Activated naive CD4-positive, alpha-beta T cell (primary cell): ENCODE results near the gene ARHGEF6.

Experiments
- DNase-seq, 4 experiments: peaks; one replicate each; lab custom pipeline; 2025; lab: John Stamatoyannopoulos, UW

Gene ARHGEF6

DNA sequence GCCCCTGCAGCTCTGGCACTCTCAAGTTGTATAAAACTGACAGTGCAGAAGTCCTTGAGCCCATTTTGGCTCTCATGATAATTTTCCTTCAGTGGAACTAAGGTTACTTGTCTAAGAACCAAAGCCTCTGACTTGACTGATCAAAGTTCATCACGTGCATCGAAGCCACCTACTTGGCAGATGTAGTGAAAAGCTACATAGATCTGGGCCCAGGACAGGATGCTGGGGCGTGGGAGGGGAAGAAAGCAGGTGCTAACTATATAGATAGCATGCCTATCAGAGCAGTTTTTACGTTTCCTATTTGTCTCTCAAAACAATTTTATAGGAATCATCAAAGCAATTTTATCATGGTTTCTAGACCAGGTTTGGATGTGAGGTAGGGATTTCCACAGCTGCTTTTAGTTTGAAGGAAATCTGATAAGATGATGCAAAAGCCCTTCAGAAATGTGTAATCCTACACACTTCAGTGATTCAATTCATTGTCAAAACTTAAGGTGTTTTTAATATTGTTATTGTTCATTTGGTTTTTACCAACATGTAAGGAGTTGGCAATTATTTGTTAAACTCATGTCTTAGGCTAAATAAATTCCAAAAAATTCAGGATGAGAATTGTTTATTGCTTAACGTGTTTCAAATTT, 134.0 kb downstream of the ARHGEF6 start:
- peak in 2 of 4 experiments; percentile 2 to 8 for DNase-seq

DNA sequence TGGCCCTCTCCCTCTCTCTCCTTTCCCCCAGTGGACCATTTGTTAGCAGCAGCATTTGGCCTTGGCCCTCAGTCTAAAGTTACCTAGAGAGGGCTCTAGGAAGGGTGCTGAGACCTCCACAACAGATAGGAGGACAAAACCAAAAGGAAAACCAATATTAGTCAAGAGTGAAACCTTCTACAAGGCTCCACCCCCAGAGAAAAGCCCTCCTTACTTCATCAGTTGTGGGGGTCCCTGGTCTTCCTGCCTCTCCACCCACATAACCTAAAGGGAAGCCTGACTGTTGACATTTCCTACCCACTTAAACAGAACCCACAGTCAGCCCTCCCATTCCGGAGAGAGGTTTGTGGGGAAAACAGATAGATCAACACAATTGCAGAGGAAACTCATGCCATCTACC, 137.5 kb downstream of the ARHGEF6 start:
- no peak for DNase-seq

DNA sequence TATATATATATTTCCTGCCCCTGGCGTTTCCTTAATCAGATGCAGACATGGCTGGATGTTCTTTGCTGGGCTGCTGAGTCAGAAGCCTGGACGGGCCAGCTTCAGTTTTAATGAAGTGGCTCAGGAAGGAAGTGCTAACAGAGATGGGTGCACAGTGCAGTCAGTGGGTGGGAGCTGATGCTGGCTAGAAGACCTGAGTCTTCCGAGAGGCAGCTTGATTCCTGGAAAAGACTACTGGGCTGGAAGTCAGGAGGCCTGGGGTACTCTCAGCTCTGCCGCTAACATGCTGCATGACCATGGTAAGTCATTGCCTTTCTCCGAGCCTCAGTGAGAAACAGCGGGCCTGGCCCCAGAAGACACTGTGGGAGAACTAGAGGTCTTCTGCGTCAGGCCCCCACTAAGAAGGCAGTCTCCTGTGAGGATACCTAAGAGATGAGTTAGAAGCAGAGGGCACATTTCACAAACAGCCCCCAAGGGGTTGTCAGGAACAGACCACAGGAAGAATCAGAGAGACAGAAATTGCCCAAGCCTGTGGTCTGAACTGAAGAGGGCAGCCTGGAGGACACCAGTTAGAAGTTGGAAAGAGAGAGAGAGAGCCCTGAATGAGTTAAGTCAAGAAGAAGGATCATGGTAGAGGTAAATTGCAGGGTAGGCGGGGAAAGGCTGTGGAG, 141.1 kb downstream of the ARHGEF6 start:
- DNase-seq = no peak

DNA sequence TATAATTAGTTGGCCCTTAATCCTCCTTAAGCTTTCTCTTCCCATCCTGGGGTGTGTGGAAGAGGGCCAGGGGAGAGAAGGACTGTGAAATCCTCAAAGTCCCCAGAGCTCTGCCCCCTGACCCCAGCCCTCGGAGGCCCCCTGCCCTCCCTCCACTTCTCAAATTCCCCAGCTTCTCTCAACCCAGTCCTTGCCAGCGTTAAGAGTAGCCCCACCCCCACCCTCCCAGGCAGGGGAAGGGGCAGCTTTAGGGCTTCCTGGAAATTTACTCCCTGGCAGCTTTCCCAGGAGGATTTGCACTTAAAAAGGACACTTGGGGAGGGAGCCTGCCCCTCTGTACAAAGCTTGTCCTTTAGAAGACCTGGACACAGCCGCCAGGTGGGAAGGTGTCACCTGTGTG, 144.6 kb downstream of the ARHGEF6 start:
- no peak for DNase-seq

DNA sequence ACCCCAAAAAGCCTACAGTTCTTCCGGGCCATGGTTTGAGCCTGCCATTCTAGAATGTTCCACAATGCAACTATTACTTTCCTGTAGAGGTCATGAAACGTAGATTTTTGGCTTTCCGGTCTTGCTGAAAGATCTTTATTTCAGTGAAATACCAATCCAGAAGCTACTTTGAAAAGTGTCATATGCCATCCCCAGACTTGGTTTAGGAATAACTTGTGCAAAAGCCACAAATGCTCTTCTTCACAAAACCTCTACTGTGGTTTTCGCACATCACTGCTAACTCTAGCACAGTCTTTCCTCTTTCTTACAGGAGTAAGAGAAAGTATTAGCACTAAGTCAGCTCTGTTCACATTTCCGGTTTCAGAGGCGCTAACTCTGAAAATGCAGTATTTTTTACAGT, 145.5 kb downstream of the ARHGEF6 start:
- DNase-seq = no peak

DNA sequence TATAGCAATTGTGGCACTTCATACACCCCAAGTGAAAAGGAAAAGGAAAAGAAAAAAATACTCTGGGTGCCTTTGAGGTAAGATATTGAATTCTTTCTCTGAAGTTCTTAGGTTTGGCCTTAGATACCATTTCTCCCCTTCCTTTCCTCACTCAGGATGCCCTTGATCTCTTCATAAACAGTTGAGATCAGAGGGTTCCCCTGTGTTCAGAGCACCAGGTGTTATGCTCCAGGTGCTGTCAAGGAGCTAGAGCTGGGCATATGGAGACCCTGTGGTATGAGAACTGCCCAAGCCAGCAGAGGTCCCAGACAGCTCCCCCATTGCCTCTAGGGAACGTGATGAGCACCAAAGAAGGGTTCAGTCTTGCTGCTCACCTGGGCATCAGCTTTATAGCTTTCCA, 149.9 kb downstream of the ARHGEF6 start:
- no peak for DNase-seq

DNA sequence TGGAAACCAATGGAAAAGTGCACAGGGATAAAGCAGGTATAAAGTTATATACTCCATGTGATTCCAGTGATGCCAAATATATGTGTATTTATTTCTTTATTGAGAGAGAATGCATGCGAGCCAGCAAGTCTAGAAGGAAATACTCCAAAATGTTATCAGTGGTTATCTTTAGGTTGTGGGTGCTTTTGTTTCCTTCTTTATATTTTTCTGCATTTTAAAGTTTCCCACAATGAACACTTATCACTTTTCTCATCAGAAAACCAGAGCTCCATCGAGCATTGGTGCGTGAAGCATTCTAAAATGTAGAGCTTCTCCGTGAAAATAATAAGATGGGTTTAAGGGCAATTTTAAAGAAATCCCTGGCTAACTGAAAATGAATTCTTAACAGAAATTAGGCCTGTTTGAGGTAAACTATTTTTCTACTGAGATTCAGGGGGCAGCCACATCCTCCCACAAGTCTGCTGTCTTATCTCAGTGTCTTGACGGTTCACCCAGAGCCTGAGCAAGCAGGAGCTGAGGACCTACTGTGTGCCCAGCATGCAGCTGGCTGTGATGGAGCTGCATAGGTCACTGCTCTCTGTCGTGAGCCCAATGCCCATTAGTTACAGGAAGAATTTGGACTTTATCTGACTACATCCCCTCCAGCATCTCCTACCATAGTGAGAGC, 151.5 kb downstream of the ARHGEF6 start:
- DNase-seq = no peak

DNA sequence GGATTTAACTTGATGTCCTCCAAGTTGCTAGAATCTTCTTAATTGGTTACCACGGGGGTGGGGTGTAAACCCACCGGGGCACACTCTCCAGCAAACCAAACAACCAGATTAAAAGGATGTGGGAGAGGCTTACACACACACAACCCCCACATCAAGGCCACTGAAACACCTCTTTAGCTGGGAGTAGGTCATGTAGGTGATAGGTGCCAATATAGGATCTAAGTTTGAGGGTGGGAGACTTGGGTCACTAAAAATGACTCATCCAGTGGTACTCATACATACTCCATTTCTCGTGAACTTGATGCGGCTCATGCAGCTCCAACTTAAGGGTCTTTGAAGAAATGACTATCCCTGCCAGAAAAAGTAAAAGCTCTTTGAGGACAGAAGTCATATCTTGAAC, 153.3 kb downstream of the ARHGEF6 start:
- DNase-seq = no peak

DNA sequence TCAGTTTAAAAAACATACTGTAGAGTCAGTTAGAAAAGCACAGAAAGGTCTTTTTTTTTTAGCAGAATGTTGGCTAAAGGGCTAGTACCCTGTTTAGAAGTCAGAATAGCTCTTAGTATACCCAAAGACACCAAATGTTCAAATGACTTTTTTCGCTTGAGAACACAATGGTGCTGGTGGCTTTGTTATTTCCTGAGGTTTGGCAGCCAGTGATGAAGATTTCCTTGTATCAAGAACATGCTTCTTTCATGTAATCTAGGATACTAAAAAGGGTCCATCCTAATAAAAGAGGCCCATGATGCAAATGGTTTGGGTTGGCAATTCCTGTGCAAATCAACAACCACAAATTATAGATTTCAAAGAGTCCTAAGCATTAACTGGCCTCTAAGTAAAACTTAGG, 153.8 kb downstream of the ARHGEF6 start:
- no peak for DNase-seq

DNA sequence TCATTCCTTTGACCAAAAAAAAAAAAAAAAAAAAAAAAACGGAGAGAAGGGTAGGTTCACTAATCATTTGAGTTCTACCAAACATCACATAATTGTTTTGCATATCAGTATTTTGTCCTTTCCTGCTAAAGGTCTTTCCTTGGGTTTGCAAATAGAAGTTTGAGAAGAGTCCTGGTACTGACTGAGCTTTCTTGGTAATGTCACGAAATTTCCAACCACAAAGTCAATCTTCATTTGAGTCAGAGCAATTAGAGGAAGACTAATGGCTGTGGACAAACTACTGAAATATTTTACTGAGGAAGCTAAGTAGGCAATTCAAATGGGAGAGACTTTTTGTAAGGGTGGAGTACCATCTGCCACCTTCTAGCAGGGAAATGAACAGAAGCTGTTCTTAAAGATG, 154.5 kb downstream of the ARHGEF6 start:
- DNase-seq = no peak

DNA sequence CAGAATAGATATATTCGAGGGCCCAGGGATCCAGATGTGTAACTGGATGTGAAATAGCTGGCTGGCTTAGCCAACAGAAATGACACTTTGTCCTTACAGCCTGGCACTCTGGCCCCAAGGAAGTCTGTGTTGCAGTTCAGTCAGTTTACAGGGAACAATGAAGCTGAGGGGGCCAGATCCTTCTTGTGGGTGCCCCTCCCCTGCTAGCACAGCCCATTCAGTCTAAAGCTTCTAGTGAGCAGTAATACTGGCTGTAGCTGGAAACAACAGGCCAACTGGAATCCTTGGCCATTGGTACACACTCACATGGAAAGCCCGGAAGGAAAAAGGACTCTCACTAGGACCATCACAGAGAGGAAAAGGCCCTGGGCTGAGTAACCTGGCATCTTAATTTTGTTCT, 155.5 kb downstream of the ARHGEF6 start:
- no peak for DNase-seq

DNA sequence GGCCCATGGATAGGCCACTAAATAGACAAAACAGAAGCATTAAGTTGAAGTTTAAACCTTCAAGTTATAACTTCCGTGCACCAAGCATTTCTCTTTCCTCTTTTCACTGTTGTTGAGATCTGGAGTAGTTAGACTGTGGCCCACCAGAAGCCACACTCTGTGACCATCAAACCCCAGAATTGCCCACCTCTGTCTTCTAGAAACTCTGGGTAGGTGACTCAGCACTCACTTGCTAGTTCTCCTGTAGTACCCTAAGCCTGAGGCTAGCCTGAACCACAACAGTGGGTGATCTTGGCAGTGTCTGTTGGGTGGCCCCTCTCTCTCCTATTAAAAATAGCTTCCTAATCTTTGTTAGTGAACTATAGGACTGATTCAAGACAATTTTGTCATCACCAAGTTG, 157.3 kb downstream of the ARHGEF6 start:
- no peak for DNase-seq

DNA sequence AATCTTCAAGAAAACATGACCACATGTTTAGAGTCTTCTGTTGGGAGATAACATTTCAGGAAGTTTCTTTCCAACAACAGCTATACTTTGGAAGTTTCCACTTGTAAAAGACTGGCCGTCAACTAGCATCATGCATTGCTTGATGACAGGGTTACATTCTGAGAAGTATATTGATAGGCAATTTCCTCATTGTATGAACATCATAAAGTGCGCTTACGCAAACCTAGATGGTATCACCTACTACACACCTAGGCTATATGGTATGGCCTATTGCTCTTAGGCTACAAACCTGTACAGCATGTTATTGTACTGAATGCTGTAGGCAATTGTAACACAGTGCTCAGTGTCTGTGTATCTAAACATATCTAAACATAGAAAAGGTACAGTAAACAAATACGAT, 158.2 kb downstream of the ARHGEF6 start:
- no peak for DNase-seq

DNA sequence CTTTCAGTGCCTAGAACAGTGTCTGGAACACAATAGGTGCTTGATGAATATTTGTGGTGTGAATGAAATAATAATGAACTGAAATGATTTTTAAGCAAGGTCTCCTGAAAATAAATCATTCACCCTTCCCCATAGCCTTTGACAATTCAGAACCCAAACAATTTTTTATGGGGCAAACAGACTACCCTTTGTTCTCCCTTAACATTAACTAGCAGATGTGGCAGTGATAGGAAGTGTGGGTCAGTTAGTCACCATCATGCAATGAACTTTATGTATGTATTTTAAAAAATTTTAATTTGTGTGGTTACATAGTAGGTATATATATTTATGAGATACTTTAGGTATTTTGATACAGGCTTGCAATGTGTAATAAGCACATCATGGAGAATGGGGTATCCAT, 160.0 kb downstream of the ARHGEF6 start:
- no peak for DNase-seq

DNA sequence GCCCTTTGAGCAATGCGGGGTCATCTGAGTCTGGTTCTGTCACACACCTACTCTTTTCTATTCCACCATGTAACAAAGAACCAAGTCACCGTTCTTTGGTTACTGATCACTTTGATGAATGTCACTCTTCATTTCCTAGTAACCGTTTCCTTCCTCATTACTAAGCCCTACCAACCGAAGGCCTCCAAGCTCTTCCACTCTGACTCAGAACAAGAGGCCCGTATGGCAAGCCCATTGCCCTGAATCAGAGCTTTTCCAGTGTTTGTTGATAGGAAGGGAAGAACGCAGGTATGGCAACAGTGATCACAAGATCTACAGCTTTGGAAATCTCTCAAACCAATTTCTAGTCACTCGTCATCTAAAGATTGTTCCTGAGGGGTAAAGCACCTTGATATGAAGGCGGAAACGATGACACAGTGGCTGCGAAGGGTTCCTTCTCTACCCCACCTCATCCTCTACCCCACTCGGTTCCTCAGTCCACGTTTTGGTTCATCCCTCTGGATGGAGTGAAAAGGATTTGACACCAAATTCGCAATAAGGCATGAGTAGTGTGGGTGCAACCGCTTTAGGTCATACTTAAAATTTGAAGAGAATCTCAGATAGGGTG, 160.7 kb downstream of the ARHGEF6 start:
- no peak for DNase-seq

DNA sequence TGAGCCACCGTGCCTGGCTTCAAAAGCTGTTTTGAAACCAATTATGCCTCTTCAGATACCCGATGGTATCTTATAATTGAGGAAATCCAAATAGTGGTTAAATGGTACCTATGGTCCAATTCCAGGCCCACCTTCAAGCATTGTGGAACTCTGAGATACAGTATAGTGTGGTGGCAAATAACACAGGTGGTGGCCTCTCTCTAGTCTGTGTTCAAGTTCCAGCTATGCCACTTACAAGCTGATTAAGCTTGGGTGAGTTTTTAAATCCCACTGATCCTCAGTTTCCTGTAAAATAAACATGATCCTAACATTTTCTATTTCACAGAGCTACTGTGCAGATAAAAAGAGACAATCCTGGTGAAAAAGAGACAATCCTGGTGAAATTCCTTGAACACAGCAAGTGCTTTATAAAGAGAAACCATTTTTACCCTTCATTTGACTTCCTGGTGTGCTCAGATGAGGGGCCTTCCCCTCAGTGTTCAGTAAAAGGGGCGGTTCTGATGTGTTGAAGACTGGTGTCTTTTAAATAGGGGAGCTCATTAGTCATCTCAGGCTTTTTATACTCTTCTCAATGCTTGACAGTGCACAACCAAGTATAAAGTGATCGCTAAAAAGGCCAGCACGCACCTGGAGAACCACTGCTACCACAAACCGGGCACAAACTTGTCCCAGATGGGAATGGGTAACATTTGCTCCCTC, 163.6 kb downstream of the ARHGEF6 start:
- no peak for DNase-seq
